ENCODE data around the gene TRAF7. TPM values are rescaled to one million over a fixed set of nuclear protein-coding genes. Genes with fewer than 3 reads are reported as not detected.

The TRAF7 gene
- total RNA-seq, 1 experiment from 2014 or later = 35.9 TPM

Other genes with a start within 250 kb of the TRAF7 start
- gene HS3ST6, start 237.4 kb upstream of the TRAF7 start, total RNA-seq (2014; rRNA removed; shearing (Covaris generic)) = not detected in 2 replicates
- gene MSRB1, start 212.6 kb upstream of the TRAF7 start, total RNA-seq (2014; rRNA removed; shearing (Covaris generic)) = 16.0 and 18.7 TPM in 2 replicates
- gene RPL3L, start 201.1 kb upstream of the TRAF7 start, total RNA-seq (2014; rRNA removed; shearing (Covaris generic)) = 0.32 and 0.56 TPM in 2 replicates
- 157 and 169 TPM in 2 replicates for gene NDUFB10, start 196.2 kb upstream of the TRAF7 start, total RNA-seq (2014; rRNA removed; shearing (Covaris generic))
- gene RPS2, start 191.0 kb upstream of the TRAF7 start, total RNA-seq (2014; rRNA removed; shearing (Covaris generic)) = 4,297 and 4,417 TPM in 2 replicates
- gene RNF151, start 188.9 kb upstream of the TRAF7 start, total RNA-seq (2014; rRNA removed; shearing (Covaris generic)) = not detected in 2 replicates
- gene TBL3, start 183.7 kb upstream of the TRAF7 start, total RNA-seq (2014; rRNA removed; shearing (Covaris generic)) = 30.6 and 31.8 TPM in 2 replicates
- 0.43 TPM in 1 of 2 replicates, not detected in the other for gene NOXO1, start 174.3 kb upstream of the TRAF7 start, total RNA-seq (2014; rRNA removed; shearing (Covaris generic))
- gene GFER, start 171.6 kb upstream of the TRAF7 start, total RNA-seq (2014; rRNA removed; shearing (Covaris generic)) = 20.6 and 32.2 TPM in 2 replicates
- 0.73 and 0.81 TPM in 2 replicates for gene SYNGR3, start 165.8 kb upstream of the TRAF7 start, total RNA-seq (2014; rRNA removed; shearing (Covaris generic))
- 22.9 and 25.6 TPM in 2 replicates for gene ZNF598, start 146.0 kb upstream of the TRAF7 start, total RNA-seq (2014; rRNA removed; shearing (Covaris generic))
- 1.6 TPM in 2 replicates for gene NPW, start 136.0 kb upstream of the TRAF7 start, total RNA-seq (2014; rRNA removed; shearing (Covaris generic))
- 6.4 and 8.0 TPM in 2 replicates for gene NHERF2, start 128.9 kb upstream of the TRAF7 start, total RNA-seq (2014; rRNA removed; shearing (Covaris generic))
- 16.6 and 17.5 TPM in 2 replicates for gene NTHL1, start 107.9 kb upstream of the TRAF7 start, total RNA-seq (2014; rRNA removed; shearing (Covaris generic))
- gene TSC2, start 107.8 kb upstream of the TRAF7 start, total RNA-seq (2014; rRNA removed; shearing (Covaris generic)) = 32.0 and 37.1 TPM in 2 replicates
- 47.1 and 51.9 TPM in 2 replicates for gene PKD1, start 19.9 kb upstream of the TRAF7 start, total RNA-seq (2014; rRNA removed; shearing (Covaris generic))
- gene RAB26, start 7.2 kb upstream of the TRAF7 start, total RNA-seq (2014; rRNA removed; shearing (Covaris generic)) = 1.0 and 1.4 TPM in 2 replicates
- 0.13 and 0.24 TPM in 2 replicates for gene CASKIN1, start 40.8 kb downstream of the TRAF7 start, total RNA-seq (2014; rRNA removed; shearing (Covaris generic))
- gene MLST8, start 49.7 kb downstream of the TRAF7 start, total RNA-seq (2014; rRNA removed; shearing (Covaris generic)) = 28.8 and 32.8 TPM in 2 replicates
- gene BRICD5, start 55.1 kb downstream of the TRAF7 start, total RNA-seq (2014; rRNA removed; shearing (Covaris generic)) = 3.6 and 4.1 TPM in 2 replicates
- gene PGP, start 59.1 kb downstream of the TRAF7 start, total RNA-seq (2014; rRNA removed; shearing (Covaris generic)) = 13.1 and 14.2 TPM in 2 replicates
- gene E4F1, start 67.8 kb downstream of the TRAF7 start, total RNA-seq (2014; rRNA removed; shearing (Covaris generic)) = 18.6 and 19.6 TPM in 2 replicates
- gene DNASE1L2, start 80.7 kb downstream of the TRAF7 start, total RNA-seq (2014; rRNA removed; shearing (Covaris generic)) = 0.96 and 1.7 TPM in 2 replicates
- 25.0 and 27.0 TPM in 2 replicates for gene ECI1, start 95.8 kb downstream of the TRAF7 start, total RNA-seq (2014; rRNA removed; shearing (Covaris generic))
- gene RNPS1, start 112.3 kb downstream of the TRAF7 start, total RNA-seq (2014; rRNA removed; shearing (Covaris generic)) = 308 and 310 TPM in 2 replicates
- gene ABCA3, start 184.9 kb downstream of the TRAF7 start, total RNA-seq (2014; rRNA removed; shearing (Covaris generic)) = 0.10 TPM in 2 replicates